ENCODE data around the gene KRTAP5-1. TPM values are rescaled to one million over a fixed set of nuclear protein-coding genes. Genes with fewer than 3 reads are reported as not detected.
A peak's percentile ranks its signal among the peaks of the same experiment; 100 is the strongest.
"Not testable (repeated sequence)": the region's sequence is repeated elsewhere in the genome, so short reads cannot be mapped to it uniquely, and the experiment has no call there.

KRTAP5-1 gene
- total RNA-seq, 2 experiments from 2014 or later = not detected

- no peak overlapping the region for H3K4me3 Mint-ChIP-seq
- ChIA-PET POLR2A (interaction anchor here (1.1 kb wide), 1 partner anchor 17 kb away, joined by 3 read pairs; no protein-coding TSS in a partner anchor), CTCF (interaction anchor here (0.9 to 6.0 kb wide), 4 partner anchors 19 to 61 kb away, joined by 3 to 42 read pairs (median 10); partner anchors contain the start of gene KRTAP5-2)
- H3K9me3 Mint-ChIP-seq = peaks cover 7% of the 10 kb centered on the region
- peaks cover 4% of the 10 kb centered on the region for H3K36me3 Mint-ChIP-seq
- peaks cover 6% of the 10 kb centered on the region for H3K4me1 Mint-ChIP-seq (ENCODE audit: low read depth)
- H3K27me3 Mint-ChIP-seq = peaks cover 2% of the 10 kb centered on the region
- intact Hi-C loops (cut with micrococcal nuclease) = no loop called here
- no peak overlapping the region for H3K27ac Mint-ChIP-seq
- DNase-seq = no peak
These were observed 8.3 kb downstream of the KRTAP5-1 start for GRCh38 chr11:1576825-1577224.

- H3K4me3 Mint-ChIP-seq; DNase-seq; H3K36me3 Mint-ChIP-seq; H3K27me3 Mint-ChIP-seq; H3K27ac Mint-ChIP-seq; H3K4me1 Mint-ChIP-seq (ENCODE audit: low read depth); H3K9me3 Mint-ChIP-seq: not testable (repeated sequence)
- POLR2A ChIA-PET = interaction anchor here (0.6 kb wide), 1 partner anchor 124 kb away, joined by 3 read pairs; no protein-coding TSS in a partner anchor
- intact Hi-C loops (cut with micrococcal nuclease) = loop anchor here (2.0 kb wide), 1 partner anchor 187 kb away; the partner anchor contains the start of gene BRSK2
- CTCF ChIA-PET = interaction anchor here (0.7 to 9.1 kb wide), 8 partner anchors 20 to 641 kb away, joined by 3 to 113 read pairs (median 10); partner anchors contain the start of gene KRTAP5-2
These were observed 9.3 kb downstream of the KRTAP5-1 start for GRCh38 chr11:1575756-1576155.

- no peak for DNase-seq
- Mint-ChIP-seq H3K9me3 (peaks cover 7% of the 10 kb centered on the region), H3K27ac (no peak overlapping the region), H3K4me1 (ENCODE audit: low read depth) (peaks cover 10% of the 10 kb centered on the region), H3K27me3 (peaks cover 2% of the 10 kb centered on the region), H3K36me3 (peaks cover 4% of the 10 kb centered on the region), H3K4me3 (no peak overlapping the region)
- intact Hi-C loops (cut with micrococcal nuclease) = loop anchor here (1.0 to 5.0 kb wide), 6 partner anchors 29 to 373 kb away; partner anchors contain the start of gene BRSK2
- POLR2A ChIA-PET = interaction anchor here (0.6 to 1.2 kb wide), 2 partner anchors 15 to 647 kb away, joined by 3 to 4 read pairs; no protein-coding TSS in a partner anchor
- CTCF ChIA-PET = interaction anchor here (0.5 to 9.1 kb wide), 44 partner anchors 10 to 940 kb away, joined by 3 to 113 read pairs (median 4); partner anchors contain the start of genes KRTAP5-2, KRTAP5-3, LSP1 and TOLLIP
These were observed 10.2 kb downstream of the KRTAP5-1 start for GRCh38 chr11:1574933-1575242.

GRCh38 chr11:1574238-1574932 lies 10.7 kb downstream of the KRTAP5-1 start:
- CTCF ChIA-PET = interaction anchor here (0.5 to 9.1 kb wide), 48 partner anchors 10 to 940 kb away, joined by 3 to 113 read pairs (median 4); partner anchors contain the start of genes KRTAP5-2, KRTAP5-3, LSP1 and TOLLIP
- Mint-ChIP-seq H3K4me3 (peak overlapping the region; percentile 39), H3K27ac (no peak overlapping the region)

GRCh38 chr11:1573903-1574237 lies 11.2 kb downstream of the KRTAP5-1 start:
- Mint-ChIP-seq H3K27ac (no peak overlapping the region), H3K27me3 (peaks cover 2% of the 10 kb centered on the region), H3K4me3 (peak overlapping the region; percentile 42), H3K36me3 (peaks cover 4% of the 10 kb centered on the region), H3K9me3 (peaks cover 7% of the 10 kb centered on the region), H3K4me1 (ENCODE audit: low read depth) (peaks cover 10% of the 10 kb centered on the region)
- peak; percentile 33 for DNase-seq
- CTCF ChIA-PET = interaction anchor here (0.9 to 9.1 kb wide), 14 partner anchors 15 to 370 kb away, joined by 3 to 113 read pairs (median 8); no protein-coding TSS in a partner anchor
- intact Hi-C loops (cut with micrococcal nuclease) = loop anchor here (1.0 to 5.0 kb wide), 7 partner anchors 28 to 372 kb away; partner anchors contain the start of gene BRSK2
- POLR2A ChIA-PET = interaction anchor here (1.1 to 1.2 kb wide), 3 partner anchors 16 to 311 kb away, joined by 3 to 4 read pairs (median 4); no protein-coding TSS in a partner anchor

More at GRCh38 chr11:1574238-1574932, 10.7 kb downstream of the KRTAP5-1 start:
- peaks cover 10% of the 10 kb centered on the region for H3K4me1 Mint-ChIP-seq (ENCODE audit: low read depth)
- peak; percentile 67 for DNase-seq
- POLR2A ChIA-PET = interaction anchor here (0.6 to 1.2 kb wide), 3 partner anchors 15 to 647 kb away, joined by 3 to 4 read pairs (median 4); no protein-coding TSS in a partner anchor
- H3K9me3 Mint-ChIP-seq = peaks cover 7% of the 10 kb centered on the region
- intact Hi-C loops (cut with micrococcal nuclease) = loop anchor here (1.0 to 5.0 kb wide), 6 partner anchors 28 to 372 kb away; partner anchors contain the start of gene BRSK2
- peaks cover 2% of the 10 kb centered on the region for H3K27me3 Mint-ChIP-seq
- H3K36me3 Mint-ChIP-seq = peaks cover 4% of the 10 kb centered on the region

GRCh38 chr11:1573077-1573902 lies 11.8 kb downstream of the KRTAP5-1 start:
- Mint-ChIP-seq H3K9me3 (peaks cover 3% of the 10 kb centered on the region), H3K4me1 (ENCODE audit: low read depth) (peaks cover 16% of the 10 kb centered on the region), H3K4me3 (peak overlapping the region; percentile 42), H3K27ac (no peak overlapping the region), H3K27me3 (peaks cover 2% of the 10 kb centered on the region), H3K36me3 (peaks cover 3% of the 10 kb centered on the region)
- intact Hi-C loops (cut with micrococcal nuclease) = loop anchor here (2.0 to 5.0 kb wide), 3 partner anchors 36 to 371 kb away; no protein-coding TSS in a partner anchor
- DNase-seq = peak; percentile 53
- ChIA-PET POLR2A (interaction anchor here (1.1 to 1.2 kb wide), 2 partner anchors 27 to 311 kb away, joined by 3 to 4 read pairs; no protein-coding TSS in a partner anchor), CTCF (interaction anchor here (0.8 to 9.1 kb wide), 12 partner anchors 15 to 370 kb away, joined by 3 to 113 read pairs (median 5); no protein-coding TSS in a partner anchor)

GRCh38 chr11:1572197-1573076 lies 12.6 kb downstream of the KRTAP5-1 start, which contains the start of gene DUSP8:
Gene DUSP8 (minus strand): TSS chr11:1572271. CDS start chr11:1565826, 6,445 bp downstream.
- CTCF ChIA-PET = interaction anchor here (0.8 to 9.1 kb wide), 5 partner anchors 23 to 369 kb away, joined by 3 to 113 read pairs (median 4); no protein-coding TSS in a partner anchor
- H3K4me1 Mint-ChIP-seq (ENCODE audit: low read depth) = peaks cover 16% of the 10 kb centered on the region
- POLR2A ChIA-PET = no interaction called here

GRCh38 chr11:1571760-1572196 lies 13.3 kb downstream of the KRTAP5-1 start:
- intact Hi-C loops (cut with micrococcal nuclease) = loop anchor here (2.0 to 5.0 kb wide), 3 partner anchors 34 to 369 kb away; no protein-coding TSS in a partner anchor
- H3K27ac Mint-ChIP-seq = no peak overlapping the region
- H3K4me3 Mint-ChIP-seq = no peak overlapping the region
- DNase-seq = no peak
- H3K27me3 Mint-ChIP-seq = peaks cover 2% of the 10 kb centered on the region
- no peaks in the 10 kb centered on the region for H3K9me3 Mint-ChIP-seq
- peaks cover 16% of the 10 kb centered on the region for H3K4me1 Mint-ChIP-seq (ENCODE audit: low read depth)
- no peaks in the 10 kb centered on the region for H3K36me3 Mint-ChIP-seq
- ChIA-PET CTCF (interaction anchor here (9.1 kb wide), 1 partner anchor 25 kb away, joined by 113 read pairs; no protein-coding TSS in a partner anchor), POLR2A (no interaction called here)

More at GRCh38 chr11:1572197-1573076, 12.6 kb downstream of the KRTAP5-1 start, which contains the start of gene DUSP8:
- no peak within 1 kb of the TSS for H3K27ac Mint-ChIP-seq
- H3K36me3 Mint-ChIP-seq = no peaks in the 10 kb centered on the region
- intact Hi-C loops (cut with micrococcal nuclease) = loop anchor here (2.0 to 5.0 kb wide), 3 partner anchors 35 to 370 kb away; no protein-coding TSS in a partner anchor
- H3K27me3 Mint-ChIP-seq = peaks cover 2% of the 10 kb centered on the region
- DNase-seq = peak; percentile 93
- H3K9me3 Mint-ChIP-seq = no peaks in the 10 kb centered on the region
- peak within 1 kb of the TSS; percentile 42 for H3K4me3 Mint-ChIP-seq

GRCh38 chr11:1570896-1571759 lies 14.0 kb downstream of the KRTAP5-1 start:
- DNase-seq = peak; percentile 33
- ChIA-PET POLR2A (no interaction called here), CTCF (interaction anchor here (0.5 to 9.1 kb wide), 2 partner anchors 25 to 33 kb away, joined by 3 to 113 read pairs; no protein-coding TSS in a partner anchor)
- Mint-ChIP-seq H3K9me3 (no peaks in the 10 kb centered on the region), H3K36me3 (no peaks in the 10 kb centered on the region), H3K4me3 (peak overlapping the region; percentile 58), H3K4me1 (ENCODE audit: low read depth) (peaks cover 16% of the 10 kb centered on the region), H3K27ac (no peak overlapping the region), H3K27me3 (peaks cover 2% of the 10 kb centered on the region)
- intact Hi-C loops (cut with micrococcal nuclease) = loop anchor here (5.0 kb wide), 2 partner anchors 34 to 369 kb away; no protein-coding TSS in a partner anchor

All from activated CD4-positive, alpha-beta memory T cell treated with anti-CD3 and anti-CD28 coated beads for 36 hours (primary cell).